SH-SY5Y (cell line): ENCODE measurements around the gene ALG9.

Source experiments
- GATA2 ChIP-seq: IDR thresholded peaks from 2 replicates; pipeline ENCODE4 v1.6.1; 2011; ENCODE audit warnings: mild to moderate bottlenecking, low read depth, low read length
- GATA3 ChIP-seq: IDR thresholded peaks from 2 replicates; pipeline ENCODE4 v1.6.1; 2011; ENCODE audit warnings: low read depth, mild to moderate bottlenecking, low read length, moderate library complexity

GRCh38 chr11:111846636-111847035 is 24.7 kb downstream of the ALG9 start:
- no peak for TF ChIP-seq GATA2
- no peak for TF ChIP-seq GATA3
